Keratinocyte (primary cell): ENCODE measurements around the gene SEPTIN6. TPM values are rescaled to one million over a fixed set of nuclear protein-coding genes. Genes with fewer than 3 reads are reported as not detected.

Source experiments
- DNase-seq: peaks from one replicate; pipeline ENCODE4 v3.0.0-alpha.2; 2011; ENCODE audit warnings: low read depth, missing footprints, low spot score
- FAIRE-seq: peaks from 2 replicates; lab custom pipeline; 2011; peaks lifted over from hg19 to GRCh38; lab: Jason Lieb, UNC
- H2AFZ ChIP-seq: 2 replicates; pipeline ENCODE4 v1.6.0; 2012; ENCODE audit warnings: low read length, control low read depth, inconsistent platforms; ENCODE audit not compliant: control insufficient read depth
- H3K27ac ChIP-seq: 2 replicates; pipeline ENCODE4 v1.5.1; 2011; ENCODE audit warnings: low read length; ENCODE audit not compliant: control insufficient read depth, insufficient read depth
- H3K27me3 ChIP-seq: 3 replicates; pipeline ENCODE4 v1.6.0; 2011; ENCODE audit warnings: low read length; ENCODE audit not compliant: control insufficient read depth, insufficient read depth; ENCODE audit errors: extremely low read depth
- H3K36me3 ChIP-seq, 2 experiments: 2 replicates in 1 of 2; 3 replicates in 1 of 2; pipeline ENCODE4 v1.5.1; 2011; ENCODE audit warnings: low read length in 2 of 2, mild to moderate bottlenecking in 1 of 2; ENCODE audit not compliant: control insufficient read depth in 2 of 2, insufficient read depth in 2 of 2; ENCODE audit errors: extremely low read depth in 1 of 2
- H3K4me1 ChIP-seq: 3 replicates; pipeline ENCODE4 v1.5.1; 2011; ENCODE audit warnings: low read length; ENCODE audit not compliant: control insufficient read depth, insufficient read depth; ENCODE audit errors: extremely low read depth
- H3K4me2 ChIP-seq: 3 replicates; pipeline ENCODE4 v1.6.0; 2011; ENCODE audit warnings: low read depth, low read length; ENCODE audit not compliant: control insufficient read depth, insufficient read depth; ENCODE audit errors: extremely low read depth
- H3K4me3 ChIP-seq, 3 experiments: fragments of 200-600 bp in 1 of 3; sonication (generic) in 1 of 3; 2 replicates in 2 of 3; 3 replicates in 1 of 3; pipeline ENCODE4 v1.5.1; 2011 to 2016; ENCODE audit warnings: low read length in 3 of 3, mild to moderate bottlenecking in 3 of 3, control low read depth in 2 of 3, inconsistent platforms in 1 of 3, low read depth in 1 of 3, mixed read lengths in 1 of 3, mixed run types in 1 of 3, moderate library complexity in 1 of 3; ENCODE audit not compliant: control insufficient read depth in 2 of 3, insufficient read depth in 2 of 3; ENCODE audit errors: extremely low read depth in 1 of 3
- H3K79me2 ChIP-seq: 2 replicates; pipeline ENCODE4 v1.6.0; 2012; ENCODE audit warnings: low read length; ENCODE audit not compliant: control insufficient read depth, insufficient read depth
- H3K9ac ChIP-seq: 3 replicates; pipeline ENCODE4 v1.6.0; 2011; ENCODE audit warnings: low read length; ENCODE audit not compliant: control insufficient read depth, insufficient read depth; ENCODE audit errors: extremely low read depth
- H3K9me1 ChIP-seq: 3 replicates; pipeline ENCODE4 v1.6.0; 2011; ENCODE audit warnings: low read length; ENCODE audit not compliant: control insufficient read depth, insufficient read depth; ENCODE audit errors: extremely low read depth
- H3K9me3 ChIP-seq: 2 replicates; pipeline ENCODE4 v1.5.1; 2012; ENCODE audit warnings: low read depth, low read length; ENCODE audit not compliant: control insufficient read depth
- H4K20me1 ChIP-seq: 3 replicates; pipeline ENCODE4 v1.6.0; 2011; ENCODE audit warnings: low read length; ENCODE audit not compliant: control insufficient read depth, insufficient read depth; ENCODE audit errors: extremely low read depth
- EZH2 ChIP-seq: IDR thresholded peaks from one replicate; pipeline ENCODE4 v1.6.1; 2012; ENCODE audit warnings: inconsistent platforms, mild to moderate bottlenecking, low read length, moderate library complexity
- dilution Hi-C: fragments of 300-500 bp; cut with MboI; formaldehyde crosslinking; loops from one replicate; pipeline ENCODE4 v1.7.0; 2020; ENCODE audit warnings: low sequenced_read_pairs; ENCODE audit not compliant: extremely low pct_ligation_motif_present
- polyA plus RNA-seq, 5 experiments: library from polyadenylated mRNA; depleted of rRNA in 3 of 5; stranded (reverse) in 3 of 5; stranded (forward) in 1 of 5; unstranded in 1 of 5; fragments of >200 nt; gene quantifications; 1 replicate in 1 of 5; 2 replicates in 3 of 5; 3 replicates in 1 of 5; pipeline versions ENCODE4 v1.2.1 to v1.2.3, GENCODE V29; 2011 to 2012; ENCODE audit warnings: missing spikeins in 2 of 5, low read depth in 1 of 5, low replicate concordance in 1 of 5
- TF ChIP-seq, protein P1 (sequence below), 3 experiments: IDR thresholded peaks in 1 of 3; conservative IDR thresholded peaks in 1 of 3; optimal IDR thresholded peaks in 1 of 3; 2 replicates in 2 of 3; 3 replicates in 1 of 3; pipeline versions ENCODE3 to v1.5.1; 2011; ENCODE audit warnings: low read length in 3 of 3, mild to moderate bottlenecking in 3 of 3, moderate library complexity in 2 of 3, control low read depth in 1 of 3, inconsistent platforms in 1 of 3; ENCODE audit not compliant: insufficient read depth in 2 of 3; ENCODE audit errors: extremely low read depth in 1 of 3

Gene SEPTIN6
- polyA plus RNA-seq, 1 donor (not counting 4 experiments of a cell fraction or from before 2014, with no cell fraction given) = 12.6 TPM

DNA sequence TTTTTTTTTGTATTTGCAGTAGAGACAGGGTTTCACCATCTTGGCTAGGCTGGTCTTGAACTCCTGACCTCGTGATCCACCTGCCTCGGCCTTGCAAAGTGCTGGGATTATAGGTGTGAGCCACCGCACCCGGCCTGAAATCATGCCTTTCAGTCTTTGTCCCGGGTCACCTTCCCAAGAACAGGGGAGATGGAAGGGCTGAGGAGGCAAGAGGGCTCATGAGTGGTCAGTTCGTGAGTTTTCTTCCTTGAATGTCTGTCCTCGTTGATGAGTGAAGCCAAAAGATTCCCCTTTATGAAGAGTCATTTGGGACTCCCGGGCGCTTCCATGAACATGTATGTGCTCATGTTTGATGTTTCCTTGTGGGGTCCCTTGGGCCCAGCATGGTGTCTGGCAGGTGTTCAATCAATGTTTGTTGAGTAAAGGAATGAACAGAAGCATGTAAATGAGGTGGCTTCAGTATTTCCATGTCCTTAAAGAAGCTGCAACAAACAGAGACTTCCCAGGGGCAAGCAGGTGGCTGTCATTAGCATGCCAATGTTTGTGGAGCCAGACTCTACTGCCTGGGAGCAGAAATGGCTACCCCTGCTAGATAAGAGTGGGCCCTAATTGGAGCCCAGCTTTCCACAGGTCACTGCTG is 3.4 kb upstream of the SEPTIN6 start:
- no peak for TF ChIP-seq EZH2
- TF ChIP-seq, protein P1, sequence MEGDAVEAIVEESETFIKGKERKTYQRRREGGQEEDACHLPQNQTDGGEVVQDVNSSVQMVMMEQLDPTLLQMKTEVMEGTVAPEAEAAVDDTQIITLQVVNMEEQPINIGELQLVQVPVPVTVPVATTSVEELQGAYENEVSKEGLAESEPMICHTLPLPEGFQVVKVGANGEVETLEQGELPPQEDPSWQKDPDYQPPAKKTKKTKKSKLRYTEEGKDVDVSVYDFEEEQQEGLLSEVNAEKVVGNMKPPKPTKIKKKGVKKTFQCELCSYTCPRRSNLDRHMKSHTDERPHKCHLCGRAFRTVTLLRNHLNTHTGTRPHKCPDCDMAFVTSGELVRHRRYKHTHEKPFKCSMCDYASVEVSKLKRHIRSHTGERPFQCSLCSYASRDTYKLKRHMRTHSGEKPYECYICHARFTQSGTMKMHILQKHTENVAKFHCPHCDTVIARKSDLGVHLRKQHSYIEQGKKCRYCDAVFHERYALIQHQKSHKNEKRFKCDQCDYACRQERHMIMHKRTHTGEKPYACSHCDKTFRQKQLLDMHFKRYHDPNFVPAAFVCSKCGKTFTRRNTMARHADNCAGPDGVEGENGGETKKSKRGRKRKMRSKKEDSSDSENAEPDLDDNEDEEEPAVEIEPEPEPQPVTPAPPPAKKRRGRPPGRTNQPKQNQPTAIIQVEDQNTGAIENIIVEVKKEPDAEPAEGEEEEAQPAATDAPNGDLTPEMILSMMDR (optimal IDR thresholded peaks at IDR 0.05 in 1 of 3, IDR thresholded peaks at IDR 0.05 in 1 of 3, conservative IDR thresholded peaks at IDR 0.05 in 1 of 3; ENCODE audit: extremely low read depth in 1 of 3, insufficient read depth in 2 of 3, low read length in 3 of 3) = no peak
- H3K36me3 ChIP-seq = no peaks in the 10 kb centered on the region
- H3K4me2 ChIP-seq = no peak overlapping the region
- FAIRE-seq (no peak), DNase-seq (no peak)
- H3K27me3 ChIP-seq = no peaks in the 10 kb centered on the region
- H3K79me2 ChIP-seq = no peaks in the 10 kb centered on the region
- dilution Hi-C loops = no loop called here
- H4K20me1 ChIP-seq = no peaks in the 10 kb centered on the region
- H3K9me3 ChIP-seq = no peaks in the 10 kb centered on the region
- H3K9me1 ChIP-seq = no peaks in the 10 kb centered on the region
- no peak overlapping the region for H3K27ac ChIP-seq
- no peak overlapping the region for H3K4me3 ChIP-seq
- peaks cover 7% of the 10 kb centered on the region for H3K4me1 ChIP-seq
- no peak overlapping the region for H2AFZ ChIP-seq
- no peak overlapping the region for H3K9ac ChIP-seq

DNA sequence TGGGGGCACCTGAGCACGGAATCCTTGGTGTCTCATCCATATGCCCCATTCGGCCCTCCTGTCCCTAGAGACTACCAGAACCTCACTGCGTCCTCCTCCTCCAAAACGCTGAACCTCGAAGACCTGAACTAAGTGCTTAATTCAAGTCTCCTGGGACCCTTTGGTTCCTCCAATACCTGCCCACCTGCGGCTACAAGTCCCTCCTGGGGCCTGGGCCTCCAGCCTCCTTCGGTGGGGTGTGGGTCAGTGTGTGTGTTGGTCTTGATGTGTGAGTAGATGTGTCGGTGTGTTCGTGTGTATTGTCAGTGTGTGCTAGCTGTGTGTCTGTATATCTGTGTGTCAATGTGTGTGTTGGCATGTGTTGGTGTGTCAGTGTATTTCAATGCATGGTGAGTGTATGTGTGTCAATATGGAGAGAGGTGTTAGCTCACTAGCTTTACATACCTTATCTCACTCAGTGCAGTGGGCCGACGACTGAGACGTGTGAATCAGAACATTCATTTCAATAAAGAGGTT is 2.6 kb upstream of the SEPTIN6 start:
- no peaks in the 10 kb centered on the region for H3K27me3 ChIP-seq
- H3K9me3 ChIP-seq = no peaks in the 10 kb centered on the region
- no peak overlapping the region for H3K27ac ChIP-seq
- H3K79me2 ChIP-seq = no peaks in the 10 kb centered on the region
- FAIRE-seq (no peak), DNase-seq (no peak)
- dilution Hi-C loops = no loop called here
- H3K4me3 ChIP-seq = no peak overlapping the region
- H3K4me2 ChIP-seq = no peak overlapping the region
- no peak overlapping the region for H2AFZ ChIP-seq
- no peaks in the 10 kb centered on the region for H3K36me3 ChIP-seq
- no peaks in the 10 kb centered on the region for H4K20me1 ChIP-seq
- TF ChIP-seq EZH2 = no peak
- TF ChIP-seq, protein P1 (optimal IDR thresholded peaks at IDR 0.05 in 1 of 3, IDR thresholded peaks at IDR 0.05 in 1 of 3, conservative IDR thresholded peaks at IDR 0.05 in 1 of 3; ENCODE audit: extremely low read depth in 1 of 3, insufficient read depth in 2 of 3, low read length in 3 of 3) = no peak
- no peak overlapping the region for H3K9ac ChIP-seq
- H3K9me1 ChIP-seq = no peaks in the 10 kb centered on the region
- peaks cover 9% of the 10 kb centered on the region for H3K4me1 ChIP-seq
